ENCODE measurements around the gene HS6ST3.
"Not testable (repeated sequence)": the region's sequence is repeated elsewhere in the genome, so short reads cannot be mapped to it uniquely, and the experiment has no call there.

HS6ST3 gene

DNA sequence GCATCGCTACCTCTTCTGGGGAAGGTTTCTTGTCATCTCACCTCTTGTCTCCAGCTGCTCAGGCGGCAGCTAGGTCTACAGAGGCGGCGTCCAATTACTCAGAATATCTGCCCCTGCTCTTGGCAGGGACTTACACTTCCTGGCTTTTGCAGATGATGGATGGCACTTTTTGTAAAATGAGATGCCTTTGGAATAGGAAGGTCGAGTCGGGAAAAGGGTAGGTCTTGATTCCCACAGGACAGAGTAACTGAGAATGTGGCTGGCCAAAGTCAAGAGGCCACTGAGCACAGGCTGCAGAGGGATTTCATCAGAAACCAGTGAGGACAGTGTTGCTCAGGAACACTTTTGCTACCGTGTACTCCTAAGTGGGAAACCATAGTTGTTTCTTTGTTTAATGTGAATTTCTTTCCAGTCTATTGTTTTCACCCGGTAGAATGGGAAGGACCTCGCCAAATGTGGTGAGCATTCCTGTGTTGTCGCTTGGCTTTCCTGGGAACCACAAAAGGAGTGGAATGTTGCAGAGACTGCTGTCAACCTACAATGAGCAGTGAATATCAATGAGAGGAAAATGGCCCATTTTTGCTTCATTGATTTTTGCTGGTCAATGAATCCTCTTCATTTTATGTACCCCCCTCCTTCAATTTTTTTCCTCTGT is 383.7 kb downstream of the HS6ST3 start:
- no peak for DNase-seq

DNA sequence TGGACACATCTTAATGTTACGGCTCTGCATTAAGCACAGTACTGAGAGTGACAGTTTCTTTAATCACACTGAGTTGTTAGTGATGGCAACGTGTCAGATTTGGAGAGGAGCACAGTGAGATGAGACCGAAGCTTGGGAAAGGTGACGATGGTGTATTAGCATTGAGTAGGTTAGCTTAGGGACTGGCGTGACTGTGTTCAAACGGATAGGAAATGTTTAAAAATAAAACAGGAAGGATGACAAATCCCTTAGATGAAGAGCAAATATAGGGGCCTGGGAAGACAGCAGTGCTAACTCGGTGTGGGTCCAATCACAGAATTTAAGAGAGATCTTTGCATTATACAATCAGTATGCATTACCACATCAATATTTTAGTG is 384.3 kb downstream of the HS6ST3 start:
- DNase-seq, result no peak

DNA sequence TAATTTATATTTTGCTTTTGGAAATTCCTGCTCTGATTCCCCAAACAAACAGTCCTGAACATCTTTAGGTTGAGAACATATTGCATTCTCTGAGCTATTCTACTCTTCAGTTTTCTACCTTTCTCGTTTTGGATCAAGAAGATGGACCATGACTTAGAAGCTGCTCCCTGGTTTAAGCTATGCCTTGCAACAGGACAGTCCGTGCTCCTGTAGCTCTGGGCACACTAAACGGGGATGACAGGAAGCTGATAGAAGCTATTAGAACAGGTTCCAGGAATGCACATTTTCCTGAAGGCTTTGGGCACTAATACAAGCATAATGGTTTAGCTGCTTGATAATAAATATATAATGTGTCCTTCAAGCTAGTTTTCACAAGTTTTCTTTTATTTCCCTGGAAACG is 385.2 kb downstream of the HS6ST3 start:
- DNase-seq, result no peak

DNA sequence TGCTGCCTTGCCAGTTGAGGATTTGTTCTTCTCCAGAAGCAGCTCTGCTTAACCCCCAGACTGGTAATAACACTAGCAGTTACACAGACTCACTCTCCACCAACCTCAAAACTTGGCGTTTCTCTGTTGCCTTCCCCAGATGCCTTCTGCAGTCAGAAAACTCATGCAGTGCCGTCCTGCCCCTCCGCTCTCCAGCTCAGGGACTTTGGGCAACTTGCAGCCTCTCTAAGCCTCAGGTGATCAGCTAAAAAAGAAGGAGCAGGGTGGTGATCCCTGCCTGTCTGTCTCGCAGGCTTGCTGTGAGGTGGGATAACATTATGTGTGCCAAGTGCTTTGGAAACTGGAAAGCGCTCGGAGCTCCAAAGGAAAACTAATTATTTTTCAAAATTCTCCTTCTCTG is 391.6 kb downstream of the HS6ST3 start:
- DNase-seq, result no peak

DNA sequence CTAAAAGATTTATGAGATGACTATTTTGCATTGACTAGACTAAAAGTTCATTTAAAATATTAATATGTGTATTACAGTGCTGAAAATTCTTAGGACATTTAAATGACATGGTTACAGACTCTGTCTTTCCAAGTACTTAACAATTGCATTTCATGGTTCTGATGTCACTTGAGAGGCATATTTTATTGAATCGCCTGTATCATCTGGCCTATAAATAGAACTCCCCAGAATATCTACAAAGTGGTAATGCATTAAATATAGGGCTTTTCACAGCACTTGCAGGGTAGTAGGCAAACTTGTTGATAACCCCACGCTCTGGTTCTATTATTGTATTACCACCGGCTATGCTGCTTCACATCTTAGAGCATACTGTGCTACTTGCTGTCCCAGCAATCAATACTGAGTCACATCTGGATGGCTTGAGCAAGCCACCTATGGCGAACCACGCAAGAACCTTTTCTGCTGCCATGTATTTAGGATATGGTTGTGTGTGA is 400.6 kb downstream of the HS6ST3 start:
- no peak for DNase-seq

DNA sequence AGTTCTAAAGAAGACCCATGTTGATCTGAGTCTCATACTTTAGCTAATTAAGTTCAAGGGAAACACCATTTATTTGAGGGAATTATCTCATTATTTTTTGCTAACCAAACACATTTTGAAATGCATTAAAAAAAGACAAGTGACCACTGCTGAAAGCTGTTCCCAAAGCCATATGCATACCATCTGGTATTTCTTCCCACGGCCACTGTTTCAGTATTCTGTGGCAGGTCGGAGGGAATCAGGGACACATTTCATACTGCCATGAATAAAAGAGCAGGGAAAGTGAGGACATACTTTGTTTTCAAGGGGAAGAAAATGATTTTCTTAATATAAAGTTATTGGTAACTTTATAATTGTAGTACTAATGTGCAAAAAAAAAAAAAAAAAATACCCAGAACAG is 401.2 kb downstream of the HS6ST3 start:
- DNase-seq, result no peak

DNA sequence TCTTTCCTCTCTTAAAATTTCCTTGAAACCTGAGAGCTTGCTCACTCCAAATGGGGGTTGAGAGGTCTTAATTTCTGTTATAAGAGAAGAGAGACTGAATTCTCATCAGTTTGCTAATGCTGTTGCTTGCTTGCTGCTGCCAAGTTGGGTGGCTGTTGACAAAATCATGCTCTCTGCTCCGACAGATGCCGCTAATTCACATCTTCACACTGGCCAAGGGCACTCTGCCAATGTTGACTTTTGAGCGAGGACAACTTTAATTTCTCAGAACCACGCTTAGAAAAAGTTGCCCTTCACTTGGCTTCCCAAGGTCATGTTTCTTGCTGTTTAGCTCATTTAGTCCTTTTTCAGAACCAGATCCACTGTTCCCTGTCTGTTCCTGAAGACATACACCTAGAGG is 402.9 kb downstream of the HS6ST3 start:
- DNase-seq, result peak; percentile 74

DNA sequence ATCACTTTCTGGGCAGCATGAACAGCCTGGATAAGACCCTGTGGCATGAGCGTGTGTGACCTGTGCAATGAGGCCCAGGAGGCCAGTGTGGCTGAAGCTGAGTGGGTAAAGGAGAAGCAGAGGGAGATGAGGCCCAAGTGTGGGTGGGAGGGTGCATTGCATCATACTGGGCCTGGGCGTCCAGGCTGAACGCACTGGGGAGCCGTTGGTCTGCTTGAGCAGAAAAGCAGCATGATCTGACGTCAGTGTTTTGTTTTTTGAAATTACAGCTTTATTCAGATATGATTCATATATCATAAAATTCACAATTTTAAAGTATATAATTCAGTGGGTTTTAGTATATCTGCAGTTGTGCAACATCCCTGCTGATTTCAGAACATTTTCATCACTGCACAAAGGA is 409.7 kb downstream of the HS6ST3 start:
- no peak for DNase-seq

DNA sequence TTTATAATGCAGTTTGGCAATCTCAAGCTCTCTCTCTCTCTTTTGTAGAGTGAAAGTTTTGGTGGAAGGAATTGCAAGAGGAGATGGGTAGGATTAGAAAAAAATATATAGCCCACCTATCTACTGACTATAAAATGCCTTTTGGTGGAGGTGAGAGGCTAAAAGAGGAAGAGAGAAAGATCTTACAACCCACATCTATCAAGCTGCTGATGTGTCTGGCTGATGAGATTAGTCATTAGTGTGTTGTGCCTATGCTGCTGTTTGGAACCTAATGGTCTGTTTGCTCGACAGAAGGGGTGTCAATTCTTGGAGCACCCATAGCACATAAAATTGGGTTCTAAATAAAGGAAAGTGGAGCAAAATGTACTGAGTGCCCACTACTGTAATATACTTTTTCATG is 411.0 kb downstream of the HS6ST3 start:
- no peak for DNase-seq

DNA sequence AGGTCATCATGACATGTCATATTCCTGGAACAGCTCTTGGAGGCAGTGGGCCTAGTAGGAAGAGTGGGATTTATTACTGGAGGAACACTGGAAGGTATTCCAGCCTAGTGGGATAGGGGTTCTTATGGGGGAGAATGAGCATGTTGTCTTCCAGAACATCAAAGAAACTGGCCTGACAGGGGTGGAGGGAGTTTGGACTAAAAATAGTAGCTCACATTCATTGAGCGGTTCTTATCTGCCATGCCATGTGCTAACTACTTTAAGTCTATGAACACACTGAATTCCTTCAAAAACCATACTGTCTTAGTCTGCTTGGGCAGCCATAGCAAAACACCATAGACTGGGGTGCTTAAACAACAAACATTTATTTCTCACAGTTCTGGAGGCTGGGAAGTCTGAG is 413.6 kb downstream of the HS6ST3 start:
- no peak for DNase-seq

DNA sequence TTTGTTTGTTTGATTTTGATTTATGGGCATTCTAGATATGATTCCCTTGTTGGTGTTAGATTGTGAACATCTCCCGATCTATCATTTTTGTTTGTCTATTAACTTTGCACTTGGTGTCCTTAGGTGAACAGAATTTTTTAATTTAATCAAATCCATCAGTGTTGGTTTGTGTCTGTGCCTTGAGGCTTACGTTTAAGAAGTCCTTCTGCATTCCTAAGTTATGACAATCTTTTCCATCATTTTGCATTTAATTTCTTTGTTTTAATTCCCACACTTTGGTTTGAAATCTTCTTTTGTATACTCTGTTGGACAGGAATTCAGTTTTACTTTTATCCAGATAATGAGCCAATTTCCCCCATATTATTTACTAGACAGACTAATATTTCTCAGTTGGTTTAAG is 421.7 kb downstream of the HS6ST3 start:
- DNase-seq, result no peak

DNA sequence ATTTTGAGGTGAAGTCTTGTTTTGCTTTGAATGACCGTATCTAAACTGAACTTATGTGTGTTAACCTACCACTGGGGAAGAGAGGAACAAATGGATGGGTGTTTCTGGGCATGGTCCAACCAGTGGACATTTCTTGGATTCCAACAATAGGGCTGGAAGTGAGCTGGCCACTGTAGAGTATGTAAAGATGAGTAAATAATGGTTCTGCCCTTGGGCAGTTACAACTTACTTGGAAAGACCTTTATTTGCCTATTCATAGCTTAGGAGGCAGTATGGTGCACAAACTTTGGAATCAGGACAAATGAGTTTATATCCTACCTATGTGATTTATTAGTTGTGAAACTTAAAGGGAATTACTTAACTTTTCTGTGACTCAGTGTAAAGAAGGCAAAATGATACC is 429.5 kb downstream of the HS6ST3 start:
- no peak for DNase-seq

DNA sequence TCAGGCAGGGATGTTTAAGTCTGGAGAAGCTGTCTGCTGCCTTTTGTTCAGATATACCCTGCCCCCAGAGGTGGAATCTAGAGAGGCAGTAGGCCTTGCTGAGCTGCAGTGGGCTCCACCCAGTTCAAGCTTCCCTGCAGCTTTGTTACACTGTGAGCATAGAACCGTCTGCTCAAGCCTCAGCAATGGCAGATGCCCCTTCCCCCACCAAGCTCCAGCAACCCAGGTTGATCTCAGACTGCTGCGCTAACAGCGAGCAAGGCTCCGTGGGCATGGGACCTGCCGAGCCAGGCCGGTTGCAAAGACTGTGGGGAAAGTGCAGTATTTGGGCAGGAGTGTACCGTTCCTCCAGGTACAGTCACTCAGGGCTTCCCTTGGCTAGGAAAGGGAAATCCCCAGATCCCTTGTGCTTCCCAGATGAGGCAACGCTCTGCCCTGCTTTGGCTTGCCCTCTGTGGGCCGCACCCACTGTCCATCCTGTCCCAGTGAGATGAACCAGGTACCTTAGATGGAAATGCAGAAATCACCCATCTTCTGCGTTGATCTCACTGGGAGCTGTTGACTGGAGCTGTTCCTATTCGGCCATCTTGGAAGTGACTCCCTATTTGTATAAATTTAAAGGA is 434.6 kb downstream of the HS6ST3 start:
- DNase-seq, result not testable (repeated sequence)

DNA sequence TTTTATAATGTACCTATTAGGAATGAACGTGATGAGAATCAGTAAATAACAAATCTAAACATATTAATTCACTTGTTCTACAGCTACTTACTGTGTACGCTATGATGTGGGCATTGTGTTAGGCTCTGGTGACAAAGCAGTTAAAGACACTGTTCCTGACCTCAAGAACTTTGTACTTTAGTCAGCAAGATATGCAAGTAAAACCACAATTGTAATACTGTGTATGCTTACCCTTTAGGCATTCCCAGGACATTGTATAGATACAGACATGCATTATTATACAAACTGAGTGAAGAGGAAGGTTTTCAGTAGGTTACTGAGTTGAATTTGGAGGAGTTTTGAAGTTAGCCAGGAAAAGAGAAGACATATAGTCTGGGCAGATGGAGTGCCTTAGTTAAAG is 435.8 kb downstream of the HS6ST3 start:
- DNase-seq, result no peak

DNA sequence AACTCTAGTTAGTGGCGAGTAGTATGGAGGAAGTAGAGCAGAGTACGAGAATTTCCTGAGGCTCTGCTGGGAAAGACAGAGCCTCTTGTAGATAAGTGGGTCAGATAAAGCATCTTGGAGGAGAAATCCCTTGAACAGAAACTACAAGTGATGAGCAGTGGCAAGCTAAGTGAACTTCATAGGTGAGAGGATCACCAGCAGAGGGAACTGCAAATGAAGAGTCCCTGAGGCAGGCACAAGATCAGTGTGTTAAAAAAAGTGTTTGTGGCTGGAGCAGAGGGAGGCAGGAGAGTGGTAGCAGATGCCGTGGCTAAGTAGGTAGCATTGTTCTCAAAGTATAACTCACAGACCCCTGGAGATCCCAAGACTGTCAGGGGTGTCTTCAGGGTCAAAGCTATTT is 437.6 kb downstream of the HS6ST3 start:
- DNase-seq, result no peak

DNA sequence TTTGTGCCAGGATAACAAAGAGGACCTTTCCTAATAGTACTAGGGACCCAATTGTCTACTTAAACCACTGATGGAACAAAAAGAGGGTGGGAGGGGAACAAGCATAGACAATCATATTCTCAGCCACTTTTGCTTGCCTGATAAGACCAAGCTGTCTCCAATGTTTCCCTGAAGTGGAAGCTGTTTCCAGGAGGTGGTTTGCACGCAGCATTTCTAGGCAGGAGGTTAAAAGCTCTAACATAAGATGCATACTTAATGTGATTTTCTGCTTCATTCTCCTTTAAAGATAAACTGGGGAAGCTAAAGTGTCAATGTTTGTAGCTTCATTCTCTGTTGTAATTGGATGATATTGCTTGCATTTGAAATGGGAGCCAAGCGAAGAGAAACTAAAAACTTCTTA is 442.9 kb downstream of the HS6ST3 start:
- DNase-seq, result no peak

DNA sequence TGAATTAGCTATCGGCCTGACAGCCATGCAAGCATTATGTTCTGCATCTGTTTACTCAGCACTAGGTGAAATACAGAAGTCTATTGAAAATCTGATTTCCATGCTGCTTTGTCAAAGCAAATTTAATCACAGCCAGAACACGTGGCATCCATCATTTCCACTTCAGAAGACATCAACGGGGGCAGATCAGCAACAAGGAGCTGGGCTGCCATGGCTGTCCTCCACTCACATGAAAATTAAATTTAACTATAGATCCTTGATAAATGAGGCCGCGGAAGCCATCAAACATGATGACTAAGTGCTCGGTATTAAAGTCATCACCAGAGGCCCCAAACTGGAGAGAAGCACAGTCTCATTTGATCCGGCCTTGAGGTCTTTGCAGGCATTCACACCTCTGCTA is 443.5 kb downstream of the HS6ST3 start:
- no peak for DNase-seq

DNA sequence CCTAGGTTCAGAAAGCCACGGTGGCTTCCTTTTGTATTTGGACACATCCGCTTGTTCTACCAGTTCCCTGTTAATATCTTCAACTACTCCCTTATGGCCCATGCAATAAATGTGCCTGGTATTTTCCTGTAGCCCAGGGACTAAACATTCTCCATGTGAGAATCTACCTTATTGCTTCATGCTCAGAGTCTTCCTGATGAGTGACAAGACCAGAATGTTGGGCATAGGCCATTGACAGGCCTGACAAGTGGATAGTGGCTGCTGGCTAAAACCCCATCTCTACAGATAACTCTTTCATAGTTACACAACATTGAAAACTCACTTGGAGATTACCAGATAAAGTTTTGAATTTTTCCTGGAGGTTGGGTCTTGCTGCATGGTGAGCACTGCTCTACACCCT is 449.9 kb downstream of the HS6ST3 start:
- DNase-seq, result no peak

DNA sequence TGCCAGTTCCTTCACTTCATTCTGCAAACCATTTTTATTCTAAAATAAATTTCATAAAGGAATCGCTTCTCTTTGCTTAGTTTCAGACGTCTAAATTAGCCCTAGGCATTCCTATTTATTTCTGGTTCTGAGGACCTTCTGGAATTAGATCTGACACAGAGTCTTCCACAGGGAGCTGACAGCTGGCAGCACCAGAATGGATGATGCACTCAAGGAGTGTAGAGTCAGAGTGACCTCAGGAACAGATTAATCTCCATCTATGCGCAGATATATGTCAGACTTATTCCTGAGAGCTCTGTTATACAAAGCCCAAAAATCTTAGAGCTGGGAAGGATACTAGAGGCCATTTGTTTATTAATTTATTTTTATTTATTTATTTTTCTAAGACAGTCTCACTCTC is 450.8 kb downstream of the HS6ST3 start:
- no peak for DNase-seq

DNA sequence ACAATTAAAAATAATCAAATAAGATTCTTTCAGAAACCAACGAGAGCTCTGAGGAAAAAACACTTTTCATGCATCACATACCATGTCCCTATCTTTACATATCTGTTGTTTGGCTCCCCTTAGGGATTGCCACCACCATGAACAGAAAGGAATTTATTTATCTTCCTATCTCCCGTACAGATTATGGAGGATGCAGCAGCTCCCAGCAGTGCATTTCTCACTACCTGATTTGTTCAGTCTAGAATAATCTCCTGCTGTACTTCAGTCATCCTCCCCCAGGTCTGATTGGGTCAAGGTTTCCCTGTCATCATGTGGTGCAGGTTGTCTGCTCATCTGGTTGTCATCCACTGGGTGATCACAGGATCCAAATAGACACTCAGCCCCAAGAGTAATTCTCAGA is 453.1 kb downstream of the HS6ST3 start:
- no peak for DNase-seq

DNA sequence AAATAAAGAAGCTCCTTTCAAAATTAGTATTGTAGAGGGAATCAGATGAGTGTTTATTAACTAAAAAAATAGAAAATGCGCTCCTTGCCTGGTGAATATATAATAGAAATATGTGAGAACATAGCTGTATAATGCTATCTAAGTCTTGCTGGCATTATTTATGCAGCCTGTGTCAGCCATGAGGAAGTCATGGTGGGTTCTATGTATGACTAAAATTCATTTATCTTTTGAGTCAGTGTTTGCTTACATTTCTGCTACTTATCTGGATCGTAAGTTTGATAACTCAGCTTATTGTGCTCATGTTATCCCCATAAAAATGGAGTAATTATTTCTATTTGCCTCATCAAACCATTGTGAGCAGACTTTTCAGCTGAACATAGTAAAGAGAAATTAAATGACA is 455.1 kb downstream of the HS6ST3 start:
- DNase-seq, result no peak

DNA sequence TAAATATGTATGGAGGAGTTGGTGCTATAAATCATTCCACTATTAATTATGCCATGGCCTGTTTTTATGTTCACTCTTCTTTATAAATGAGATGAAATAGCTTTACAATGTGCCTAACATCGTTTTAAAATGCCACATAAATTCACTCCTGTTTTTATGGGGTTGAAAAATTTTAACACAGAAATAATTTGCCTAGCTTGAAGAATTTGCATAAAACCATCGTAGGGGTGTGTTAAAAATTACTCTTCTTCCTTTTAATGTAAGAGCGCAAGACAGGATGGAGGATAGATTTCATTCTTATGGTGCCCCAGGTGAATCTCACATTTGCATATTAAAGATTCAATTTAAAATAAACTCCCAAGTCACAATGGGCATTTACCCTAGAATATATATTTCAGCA is 456.6 kb downstream of the HS6ST3 start:
- no peak for DNase-seq

DNA sequence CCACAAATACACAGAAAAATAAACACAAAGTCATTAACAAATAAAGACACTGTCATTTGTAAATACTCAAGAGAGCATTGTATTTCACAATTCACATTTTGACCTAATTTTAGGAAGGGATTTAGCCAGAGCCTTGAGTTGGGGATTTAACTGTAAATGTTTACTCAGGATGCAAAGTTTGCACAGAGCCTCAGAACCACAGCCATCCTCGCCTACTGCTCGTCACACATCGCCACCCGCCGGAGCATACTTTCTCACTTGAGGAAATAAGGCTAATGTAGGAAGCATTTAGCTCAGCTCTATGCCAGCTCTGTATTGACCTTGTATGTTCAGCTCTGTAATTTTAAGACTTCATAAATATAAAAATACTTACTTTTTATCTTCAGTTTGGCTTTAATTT is 461.6 kb downstream of the HS6ST3 start:
- DNase-seq, result no peak

DNA sequence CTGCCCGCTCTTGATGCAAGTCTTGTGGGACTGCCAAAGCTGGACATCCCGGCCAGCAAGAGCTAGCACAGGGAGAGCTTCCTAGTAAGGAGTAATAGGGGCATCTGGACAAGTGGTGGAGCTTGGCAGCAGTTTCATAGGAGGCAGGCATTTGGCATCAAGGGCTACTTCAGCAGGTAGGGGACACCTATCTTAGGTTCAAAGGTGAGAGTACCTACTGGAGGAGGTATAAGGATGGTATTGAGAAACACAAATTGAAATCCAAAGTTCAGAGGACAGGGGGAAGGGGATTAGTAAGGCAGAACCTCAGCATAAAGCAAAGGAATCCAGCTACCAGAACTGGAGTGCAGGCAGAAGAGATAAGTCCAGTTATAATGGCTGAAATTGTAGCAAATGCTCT is 462.7 kb downstream of the HS6ST3 start:
- DNase-seq, result no peak

DNA sequence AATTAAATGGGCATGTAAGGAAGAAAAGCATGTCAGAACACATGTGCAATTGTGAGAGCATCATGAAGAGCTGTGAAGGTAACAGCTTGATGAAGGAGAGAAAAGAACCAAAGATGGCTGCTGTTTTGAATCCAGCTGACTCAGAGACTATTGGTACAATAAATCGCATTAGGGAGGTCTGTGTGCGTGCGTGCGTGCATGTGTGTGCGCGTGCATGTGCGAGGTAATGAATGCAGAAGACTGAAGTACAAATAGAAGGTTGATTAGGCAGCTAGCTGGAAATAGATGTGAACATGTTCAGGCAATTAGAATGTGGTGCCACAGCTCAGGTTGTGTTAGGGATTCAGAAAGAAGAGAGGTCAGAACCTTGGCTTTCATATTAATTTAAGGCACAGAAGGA is 463.9 kb downstream of the HS6ST3 start:
- no peak for DNase-seq
